Mesothelial cell of epicardium (in vitro differentiated cells): ENCODE measurements around the gene PLEKHA7. TPM values are rescaled to one million over a fixed set of nuclear protein-coding genes. Genes with fewer than 3 reads are reported as not detected.

Source experiments
- DNase-seq, 2 experiments: peaks; one replicate each; pipeline ENCODE4 v3.0.0; 2021; ENCODE audit warnings: low spot score in 2 of 2; ENCODE audit not compliant: unreplicated experiment in 2 of 2
- H3K27ac Mint-ChIP-seq: 2 replicates; pipeline ENCODE4 v1.8.0; 2021; ENCODE audit warnings: mixed read lengths
- H3K27me3 Mint-ChIP-seq: 2 replicates; pipeline ENCODE4 v1.8.0; 2021; ENCODE audit warnings: low read depth, mixed read lengths
- H3K36me3 Mint-ChIP-seq: 2 replicates; pipeline ENCODE4 v1.8.0; 2021; ENCODE audit warnings: mixed read lengths
- H3K4me1 Mint-ChIP-seq: 2 replicates; pipeline ENCODE4 v1.8.0; 2021; ENCODE audit warnings: mixed read lengths
- H3K4me3 Mint-ChIP-seq: 2 replicates; pipeline ENCODE4 v1.8.0; 2021; ENCODE audit warnings: mild to moderate bottlenecking, moderate library complexity, mixed read lengths
- H3K9me3 Mint-ChIP-seq: 2 replicates; pipeline ENCODE4 v1.8.0; 2021; ENCODE audit warnings: mixed read lengths
- CTCF ChIP-seq: fragments of 200-600 bp; sonication (generic); IDR thresholded peaks from one replicate; pipeline ENCODE4 v1.5.0; 2021; ENCODE audit warnings: antibody characterized with exemption; ENCODE audit not compliant: unreplicated experiment
- total RNA-seq: library from RNA; stranded (reverse); gene quantifications from 3 replicates; pipeline ENCODE4 v1.2.1, GENCODE V29; 2021

The PLEKHA7 gene
- total RNA-seq, 1 donor from 2014 or later, result 30.5 TPM

GRCh38 chr11:16938061-16938460, 76.2 kb downstream of the PLEKHA7 start:
- no peak overlapping the region for H3K4me3 Mint-ChIP-seq
- H3K4me1 Mint-ChIP-seq, result peaks cover 31% of the 10 kb centered on the region
- DNase-seq, result no peak
- no peaks in the 10 kb centered on the region for H3K9me3 Mint-ChIP-seq
- peaks cover 31% of the 10 kb centered on the region for H3K27me3 Mint-ChIP-seq
- TF ChIP-seq CTCF, result no peak
- H3K36me3 Mint-ChIP-seq, result no peaks in the 10 kb centered on the region
- H3K27ac Mint-ChIP-seq, result no peak overlapping the region

GRCh38 chr11:16936643-16937042, 77.6 kb downstream of the PLEKHA7 start:
- peaks cover 32% of the 10 kb centered on the region for H3K4me1 Mint-ChIP-seq
- DNase-seq, result no peak
- no peaks in the 10 kb centered on the region for H3K36me3 Mint-ChIP-seq
- TF ChIP-seq CTCF, result no peak
- H3K27ac Mint-ChIP-seq, result peak overlapping the region; percentile 60
- peaks cover 33% of the 10 kb centered on the region for H3K27me3 Mint-ChIP-seq
- H3K4me3 Mint-ChIP-seq, result no peak overlapping the region
- H3K9me3 Mint-ChIP-seq, result no peaks in the 10 kb centered on the region

GRCh38 chr11:16935518-16936302, 78.5 kb downstream of the PLEKHA7 start:
- H3K27ac Mint-ChIP-seq, result no peak overlapping the region
- H3K27me3 Mint-ChIP-seq, result peaks cover 34% of the 10 kb centered on the region
- no peaks in the 10 kb centered on the region for H3K36me3 Mint-ChIP-seq
- no peak overlapping the region for H3K4me3 Mint-ChIP-seq
- H3K9me3 Mint-ChIP-seq, result no peaks in the 10 kb centered on the region
- peak; percentile 65 for TF ChIP-seq CTCF
- peaks cover 32% of the 10 kb centered on the region for H3K4me1 Mint-ChIP-seq
- DNase-seq, result no peak

- H3K4me3 Mint-ChIP-seq, result no peak overlapping the region
These were observed 80.2 kb downstream of the PLEKHA7 start for GRCh38 chr11:16933756-16934603.

GRCh38 chr11:16933291-16933690, 80.9 kb downstream of the PLEKHA7 start:
- TF ChIP-seq CTCF, result no peak
- H3K36me3 Mint-ChIP-seq, result no peaks in the 10 kb centered on the region
- H3K27ac Mint-ChIP-seq, result no peak overlapping the region

More at GRCh38 chr11:16933756-16934603, 80.2 kb downstream of the PLEKHA7 start:
- H3K27me3 Mint-ChIP-seq, result peaks cover 33% of the 10 kb centered on the region
- no peak overlapping the region for H3K27ac Mint-ChIP-seq
- H3K36me3 Mint-ChIP-seq, result no peaks in the 10 kb centered on the region
- peaks cover 27% of the 10 kb centered on the region for H3K4me1 Mint-ChIP-seq
- no peak for TF ChIP-seq CTCF
- no peaks in the 10 kb centered on the region for H3K9me3 Mint-ChIP-seq
- no peak for DNase-seq

More at GRCh38 chr11:16933291-16933690, 80.9 kb downstream of the PLEKHA7 start:
- H3K27me3 Mint-ChIP-seq, result peaks cover 32% of the 10 kb centered on the region
- H3K4me1 Mint-ChIP-seq, result peaks cover 28% of the 10 kb centered on the region
- no peak overlapping the region for H3K4me3 Mint-ChIP-seq
- H3K9me3 Mint-ChIP-seq, result no peaks in the 10 kb centered on the region
- DNase-seq, result no peak
